A549 (cell line): ENCODE data around the gene LRRC4B. TPM values are rescaled to one million over a fixed set of nuclear protein-coding genes. Genes with fewer than 3 reads are reported as not detected.

ENCODE experiments used
- ATAC-seq, 2 experiments: fragments of 200-7000 bp in 1 of 2; fragments of >200 bp in 1 of 2; cut with Nextera tagmentation in 1 of 2; cut with Tn5 transposase in 1 of 2; 3 replicates each; pipeline versions ENCODE4 v1.8.0 to v1.9.1; 2018 to 2020; ENCODE audit warnings: mild to moderate bottlenecking in 1 of 2, moderate library complexity in 1 of 2
- CTCF ChIA-PET: fragments of 300-600 bp; sonication (Branson Sonifier 250); formaldehyde crosslinking; extraction: SDS; loops from one replicate; lab custom pipeline; 2021; ENCODE audit warnings: antibody characterized with exemption, inconsistent platforms; lab: Yijun Ruan, JAX
- POLR2A ChIA-PET: fragments of 350-600 bp; formaldehyde crosslinking; extraction: SDS; loops from one replicate; lab custom pipeline; 2021; ENCODE audit warnings: antibody characterized with exemption, inconsistent platforms; lab: Yijun Ruan, JAX
- DNase-seq, 2 experiments: peaks; one replicate each; pipeline versions ENCODE4 v3.0.0 to v3.0.0-alpha.2; 2011 to 2016; ENCODE audit warnings: low read depth in 1 of 2, low spot score in 1 of 2
- FAIRE-seq: peaks from 2 replicates; lab custom pipeline; 2011; peaks lifted over from hg19 to GRCh38; lab: Jason Lieb, UNC
- H3K27ac ChIP-seq, 2 experiments: fragments of >200 bp; sonication (Bioruptor Twin); formaldehyde crosslinking; 3 replicates each; pipeline ENCODE4 v1.5.1; 2016 to 2017
- H3K4me1 ChIP-seq: fragments of >200 bp; sonication (Bioruptor Twin); formaldehyde crosslinking; 3 replicates; pipeline ENCODE4 v1.6.1; 2016
- H3K4me2 ChIP-seq: fragments of >200 bp; sonication (Bioruptor Twin); formaldehyde crosslinking; 3 replicates; pipeline ENCODE4 v1.6.1; 2016
- H3K4me3 ChIP-seq: fragments of >200 bp; sonication (Bioruptor Twin); formaldehyde crosslinking; 3 replicates; pipeline ENCODE4 v1.5.1; 2016
- H3K9me3 ChIP-seq: fragments of >200 bp; sonication (Bioruptor Twin); formaldehyde crosslinking; 3 replicates; pipeline ENCODE4 v1.6.1; 2016
- BHLHE40 ChIP-seq: IDR thresholded peaks from 2 replicates; pipeline ENCODE4 v1.6.1; 2012; ENCODE audit warnings: low read depth, low read length, inconsistent platforms
- CHD4 ChIP-seq: fragments of 200-600 bp; sonication (generic); IDR thresholded peaks from 2 replicates; pipeline ENCODE4 v1.6.1; 2016; ENCODE audit warnings: antibody characterized with exemption, mild to moderate bottlenecking, borderline replicate concordance
- EHF ChIP-seq: fragments of 250-450 bp; sonication (Bioruptor Pico); IDR thresholded peaks from 2 replicates; pipeline ENCODE4 v1.5.0; 2020; ENCODE audit warnings: mild to moderate bottlenecking
- HDAC2 ChIP-seq: fragments of 200-600 bp; sonication (generic); IDR thresholded peaks from 2 replicates; pipeline ENCODE4 v1.6.1; 2016
- HOXB5 ChIP-seq: fragments of 250-450 bp; sonication (Bioruptor Pico); IDR thresholded peaks from 2 replicates; pipeline ENCODE4 v1.5.0; 2020; ENCODE audit warnings: mild to moderate bottlenecking, moderate library complexity
- JUNB ChIP-seq: fragments of >200 bp; sonication (Bioruptor Twin); formaldehyde crosslinking; IDR thresholded peaks from 2 replicates; pipeline ENCODE4 v1.6.1; 2016
- MAZ ChIP-seq: fragments of 150-350 bp; IDR thresholded peaks from 2 replicates; pipeline ENCODE4 v1.6.1; 2014; ENCODE audit warnings: antibody characterized with exemption, low read depth, low read length, borderline replicate concordance
- NFE2L2 ChIP-seq: fragments of 150-350 bp; conservative IDR thresholded peaks from 2 replicates; pipeline ENCODE4 v1.6.1; 2014; ENCODE audit warnings: low read length
- NR3C1 ChIP-seq: fragments of >200 bp; sonication (Bioruptor Twin); formaldehyde crosslinking; IDR thresholded peaks from 3 replicates; pipeline ENCODE4 v1.6.1; 2017
- POLR2AphosphoS2 ChIP-seq: conservative IDR thresholded peaks from 2 replicates; pipeline ENCODE4 v1.6.1; 2012; ENCODE audit warnings: low read length, improper control_type of control experiment, inconsistent platforms
- RAD21 ChIP-seq, 2 experiments: fragments of >200 bp in 1 of 2; sonication (Bioruptor Twin) in 1 of 2; formaldehyde crosslinking in 1 of 2; IDR thresholded peaks in 1 of 2; conservative IDR thresholded peaks in 1 of 2; 2 replicates in 1 of 2; 3 replicates in 1 of 2; pipeline ENCODE4 v1.6.1; 2012 to 2018; ENCODE audit warnings: inconsistent platforms in 1 of 2
- RCOR1 ChIP-seq: fragments of 150-350 bp; IDR thresholded peaks from 2 replicates; pipeline ENCODE4 v1.6.1; 2014; ENCODE audit warnings: antibody characterized with exemption, low read length, low read depth
- RFX5 ChIP-seq: fragments of 450-650 bp; IDR thresholded peaks from 2 replicates; pipeline ENCODE4 v1.7.1; 2014; ENCODE audit warnings: antibody characterized with exemption, mild to moderate bottlenecking, moderate library complexity
- SREBF2 ChIP-seq: fragments of 450-650 bp; IDR thresholded peaks from 2 replicates; pipeline ENCODE4 v1.6.1; 2014; ENCODE audit warnings: mild to moderate bottlenecking, moderate library complexity
- TP53 ChIP-seq: fragments of 250-450 bp; sonication (Bioruptor Pico); IDR thresholded peaks from 2 replicates; pipeline ENCODE4 v1.5.0; 2021; ENCODE audit warnings: mild to moderate bottlenecking, moderate library complexity
- ZFP36 ChIP-seq: fragments of 450-650 bp; IDR thresholded peaks from 2 replicates; pipeline ENCODE4 v1.6.1; 2014; ENCODE audit warnings: borderline replicate concordance; ENCODE audit not compliant: partially characterized antibody
- ZNF302 ChIP-seq: fragments of 250-450 bp; sonication (Bioruptor Pico); IDR thresholded peaks from 2 replicates; pipeline ENCODE4 v1.9.0; 2021; ENCODE audit warnings: inconsistent platforms, mild to moderate bottlenecking, moderate library complexity
- ZSCAN20 ChIP-seq: fragments of 250-450 bp; sonication (Bioruptor Pico); IDR thresholded peaks from 2 replicates; pipeline ENCODE4 v1.8.0; 2022; ENCODE audit warnings: mild to moderate bottlenecking, moderate library complexity
- WGBS: methylation state at CpG from one replicate; pipeline ENCODE4 v1.1.6; 2017; ENCODE audit errors: missing lambda C conversion rate; 5-methylcytosine and 5-hydroxymethylcytosine counted together
- polyA plus RNA-seq, 4 experiments: library from polyadenylated mRNA; depleted of rRNA in 3 of 4; stranded (reverse); fragments of >200 nt; fragmentation: RNase III in 1 of 4; extraction: RNeasy Plus Mini Kit Qiagen cat#74134 plus additional on column Dnase treatment in 1 of 4; gene quantifications; 2 replicates in 3 of 4; 3 replicates in 1 of 4; pipeline ENCODE4 v1.2.3, GENCODE V29; 2011 to 2017
- TF ChIP-seq, protein P1 (sequence below): fragments of >200 bp; sonication (Bioruptor Twin); formaldehyde crosslinking; IDR thresholded peaks from 3 replicates; pipeline ENCODE4 v1.6.1; 2016
- TF ChIP-seq, protein P2 (sequence below): fragments of 250-450 bp; sonication (Bioruptor Pico); IDR thresholded peaks from 2 replicates; pipeline ENCODE4 v1.5.0; 2021; ENCODE audit warnings: mild to moderate bottlenecking, moderate library complexity, borderline replicate concordance
- TF ChIP-seq, protein P3 (sequence below): fragments of >200 bp; sonication (Bioruptor Twin); formaldehyde crosslinking; IDR thresholded peaks from 2 replicates; pipeline ENCODE4 v1.6.1; 2016

The LRRC4B gene
- polyA plus RNA-seq, 2 of the 4 experiments (the other 2 are of a cell fraction) = 0.54 to 0.97 TPM

DNA sequence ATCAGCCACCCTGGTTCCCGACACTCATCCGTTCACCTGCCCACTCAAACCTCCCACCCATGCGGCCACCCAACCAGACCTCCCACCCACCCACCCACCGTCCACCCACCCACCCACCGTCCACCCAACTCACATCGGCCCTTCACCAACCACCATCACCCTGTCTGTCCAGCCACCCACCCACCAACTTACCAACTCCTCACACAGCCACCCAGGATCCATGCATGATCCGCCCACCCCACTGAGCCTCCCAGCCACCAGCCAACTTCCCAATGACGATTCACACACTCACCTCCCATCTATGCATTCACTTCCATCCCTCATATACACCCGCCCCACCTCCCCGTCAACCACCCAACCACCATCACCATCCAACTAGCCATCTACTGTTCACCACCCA is 61.5 kb downstream of the LRRC4B start (continued):
- TF ChIP-seq MAZ (no peak), RFX5 (no peak), POLR2AphosphoS2 (no peak)

DNA sequence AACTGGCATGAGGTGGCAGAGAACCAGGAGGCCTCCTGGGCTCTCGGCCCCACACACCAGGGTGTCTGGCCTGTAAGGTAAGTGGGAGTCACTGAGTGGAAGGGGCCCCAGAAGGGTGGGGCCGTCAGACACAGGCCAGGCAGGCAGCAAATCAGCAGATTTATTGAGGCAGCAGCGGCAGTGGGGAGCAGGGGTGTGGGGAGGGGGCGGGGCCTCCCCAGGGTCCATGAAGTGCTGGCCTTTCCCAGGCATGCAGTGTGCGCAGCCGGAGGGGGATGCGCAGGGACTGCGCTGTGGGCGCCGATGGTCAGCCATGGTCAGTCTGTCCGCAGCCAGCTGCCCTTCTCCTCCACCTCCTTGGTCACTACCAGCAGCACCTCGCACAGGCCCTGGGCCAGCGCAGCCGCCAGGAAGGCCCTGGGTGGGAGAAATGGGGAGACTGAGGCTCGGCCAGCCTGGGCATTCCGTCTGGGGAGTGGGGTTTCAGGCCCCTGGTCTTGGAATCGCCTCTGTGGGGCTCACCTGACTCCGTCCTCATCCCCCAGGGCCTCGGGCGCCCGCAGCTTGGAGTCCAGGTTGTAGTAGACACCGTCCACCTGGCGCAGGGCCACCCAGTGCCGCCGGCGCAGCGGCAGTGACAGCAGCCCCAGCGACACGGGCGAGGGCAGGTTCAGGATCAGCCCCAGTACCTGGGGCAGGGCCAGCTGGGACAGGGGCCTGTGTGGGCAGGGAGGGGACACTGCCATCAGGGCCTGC is 62.2 kb downstream of the LRRC4B start:
- H3K4me2 ChIP-seq = no peak overlapping the region
- no peaks in the 10 kb centered on the region for H3K9me3 ChIP-seq
- CTCF ChIA-PET = no interaction called here
- H3K4me3 ChIP-seq = no peak overlapping the region
- TF ChIP-seq, protein P1, sequence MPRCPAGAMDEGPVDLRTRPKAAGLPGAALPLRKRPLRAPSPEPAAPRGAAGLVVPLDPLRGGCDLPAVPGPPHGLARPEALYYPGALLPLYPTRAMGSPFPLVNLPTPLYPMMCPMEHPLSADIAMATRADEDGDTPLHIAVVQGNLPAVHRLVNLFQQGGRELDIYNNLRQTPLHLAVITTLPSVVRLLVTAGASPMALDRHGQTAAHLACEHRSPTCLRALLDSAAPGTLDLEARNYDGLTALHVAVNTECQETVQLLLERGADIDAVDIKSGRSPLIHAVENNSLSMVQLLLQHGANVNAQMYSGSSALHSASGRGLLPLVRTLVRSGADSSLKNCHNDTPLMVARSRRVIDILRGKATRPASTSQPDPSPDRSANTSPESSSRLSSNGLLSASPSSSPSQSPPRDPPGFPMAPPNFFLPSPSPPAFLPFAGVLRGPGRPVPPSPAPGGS = no peak
- TF ChIP-seq TP53 (CRISPR knock-in tag) (no peak), EHF (CRISPR knock-in tag) (no peak), BHLHE40 (no peak), RFX5 (no peak), ZNF302 (CRISPR knock-in tag) (no peak), MAZ (no peak), RCOR1 (no peak), ZSCAN20 (CRISPR knock-in tag) (no peak), RAD21 (conservative IDR thresholded peaks at IDR 0.05 in 1 of 2, IDR thresholded peaks at IDR 0.05 in 1 of 2) (no peak), HDAC2 (no peak), JUNB (no peak), HOXB5 (CRISPR knock-in tag) (no peak), CHD4 (no peak), SREBF2 (no peak), NFE2L2 (no peak), NR3C1 (no peak), ZFP36 (no peak)
- TF ChIP-seq, protein P2, sequence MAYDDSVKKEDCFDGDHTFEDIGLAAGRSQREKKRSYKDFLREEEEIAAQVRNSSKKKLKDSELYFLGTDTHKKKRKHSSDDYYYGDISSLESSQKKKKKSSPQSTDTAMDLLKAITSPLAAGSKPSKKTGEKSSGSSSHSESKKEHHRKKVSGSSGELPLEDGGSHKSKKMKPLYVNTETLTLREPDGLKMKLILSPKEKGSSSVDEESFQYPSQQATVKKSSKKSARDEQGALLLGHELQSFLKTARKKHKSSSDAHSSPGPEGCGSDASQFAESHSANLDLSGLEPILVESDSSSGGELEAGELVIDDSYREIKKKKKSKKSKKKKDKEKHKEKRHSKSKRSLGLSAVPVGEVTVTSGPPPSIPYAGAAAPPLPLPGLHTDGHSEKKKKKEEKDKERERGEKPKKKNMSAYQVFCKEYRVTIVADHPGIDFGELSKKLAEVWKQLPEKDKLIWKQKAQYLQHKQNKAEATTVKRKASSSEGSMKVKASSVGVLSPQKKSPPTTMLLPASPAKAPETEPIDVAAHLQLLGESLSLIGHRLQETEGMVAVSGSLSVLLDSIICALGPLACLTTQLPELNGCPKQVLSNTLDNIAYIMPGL (CRISPR knock-in tag) = no peak
- TF ChIP-seq, protein P3, sequence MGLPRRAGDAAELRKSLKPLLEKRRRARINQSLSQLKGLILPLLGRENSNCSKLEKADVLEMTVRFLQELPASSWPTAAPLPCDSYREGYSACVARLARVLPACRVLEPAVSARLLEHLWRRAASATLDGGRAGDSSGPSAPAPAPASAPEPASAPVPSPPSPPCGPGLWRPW = no peak
- DNase-seq (no peak), ATAC-seq (no peak), FAIRE-seq (no peak)
- H3K4me1 ChIP-seq = peaks cover 14% of the 10 kb centered on the region
- WGBS = 90% methylated on average over 21 of the region's 30 CpGs
- POLR2A ChIA-PET = no interaction called here
- no peak overlapping the region for H3K27ac ChIP-seq
